GM21717 (cell line): ENCODE measurements around the gene STKLD1.

Experiments
- ATAC-seq: cut with Tn5 transposase; IDR thresholded peaks from one replicate; pipeline ENCODE4 v1.9.1; 2021; ENCODE audit warnings: mild to moderate bottlenecking, moderate library complexity; ENCODE audit not compliant: unreplicated experiment

The STKLD1 gene

GRCh38 chr9:133405508-133406438 lies 29.6 kb downstream of the STKLD1 start:
- ATAC-seq, result no peak

- ATAC-seq, result no peak
Measured at GRCh38 chr9:133406480-133407307, 30.5 kb downstream of the STKLD1 start.

- no peak for ATAC-seq
Measured at GRCh38 chr9:133408042-133408441, 31.9 kb downstream of the STKLD1 start.

- ATAC-seq, result no peak
Measured at GRCh38 chr9:133415170-133415569, 39.0 kb downstream of the STKLD1 start.

GRCh38 chr9:133417541-133418461 lies 41.6 kb downstream of the STKLD1 start, which contains the start of gene REXO4:
REXO4 (minus strand) TSS chr9:133418010; CDS start chr9:133417844, 166 bp downstream.
- peak; percentile 71 for ATAC-seq

- ATAC-seq, result no peak
Measured at GRCh38 chr9:133419005-133419404, 42.8 kb downstream of the STKLD1 start.

- no peak for ATAC-seq
Measured at GRCh38 chr9:133420392-133420827, 44.2 kb downstream of the STKLD1 start.

GRCh38 chr9:133421615-133422542 lies 45.7 kb downstream of the STKLD1 start, which contains the start of gene ADAMTS13:
ADAMTS13 (plus strand) TSS chr9:133422367; CDS start chr9:133422444, 77 bp downstream.
- no peak for ATAC-seq

GRCh38 chr9:133423216-133423615 lies 47.0 kb downstream of the STKLD1 start:
- no peak for ATAC-seq

- ATAC-seq, result no peak
Measured at GRCh38 chr9:133424187-133424586, 48.0 kb downstream of the STKLD1 start.

- no peak for ATAC-seq
Measured at GRCh38 chr9:133425049-133425632, 49.0 kb downstream of the STKLD1 start.

- no peak for ATAC-seq
Measured at GRCh38 chr9:133426011-133426410, 49.8 kb downstream of the STKLD1 start.

- no peak for ATAC-seq
Measured at GRCh38 chr9:133427658-133428348, 51.6 kb downstream of the STKLD1 start.

- ATAC-seq, result no peak
Measured at GRCh38 chr9:133428617-133429101, 52.5 kb downstream of the STKLD1 start.

- no peak for ATAC-seq
Measured at GRCh38 chr9:133429214-133429613, 53.0 kb downstream of the STKLD1 start.

- ATAC-seq, result no peak
Measured at GRCh38 chr9:133429641-133430161, 53.5 kb downstream of the STKLD1 start.

GRCh38 chr9:133430244-133430643 lies 54.1 kb downstream of the STKLD1 start:
- no peak for ATAC-seq

GRCh38 chr9:133433351-133433843 lies 57.2 kb downstream of the STKLD1 start:
- ATAC-seq, result no peak
